Transverse colon (tissue), 4 donors: ENCODE results near the gene OR13A1. TPM values are rescaled to one million over a fixed set of nuclear protein-coding genes. Genes with fewer than 3 reads are reported as not detected.

ENCODE experiments used
- DNase-seq: peaks from one replicate; pipeline ENCODE4 v3.0.0-alpha.2; 2019
- H3K27ac ChIP-seq, 4 donors: fragments of 200-600 bp; sonication (generic); 2 replicates each; pipeline ENCODE4 v1.5.1; 2016 to 2018; ENCODE audit warnings: inconsistent platforms in 4 of 4
- H3K27me3 ChIP-seq: fragments of 200-600 bp; sonication (generic); 2 replicates; pipeline ENCODE4 v1.5.1; 2017; ENCODE audit warnings: inconsistent platforms
- H3K36me3 ChIP-seq, 4 donors: fragments of 200-600 bp; sonication (generic); 2 replicates each; pipeline ENCODE4 v1.5.1; 2017 to 2019; ENCODE audit warnings: inconsistent platforms in 4 of 4
- H3K4me1 ChIP-seq, 4 donors: fragments of 200-600 bp; sonication (generic); 2 replicates each; pipeline ENCODE4 v1.5.1; 2017 to 2020; ENCODE audit warnings: inconsistent platforms in 4 of 4
- H3K4me3 ChIP-seq, 4 donors: fragments of 200-600 bp; sonication (generic); 1 replicate in 1 of 4; 2 replicates in 3 of 4; pipeline versions ENCODE4 v1.5.1 to v1.6.1; 2017 to 2019; ENCODE audit warnings: inconsistent platforms in 4 of 4
- H3K9me3 ChIP-seq, 2 donors: fragments of 200-600 bp; sonication (generic); 2 replicates each; pipeline ENCODE4 v1.5.1; 2017 to 2019; ENCODE audit warnings: inconsistent platforms in 2 of 2
- EP300 ChIP-seq: sonication (generic); formaldehyde crosslinking; IDR thresholded peaks from one replicate; pipeline ENCODE4 v1.6.1; 2017; ENCODE audit warnings: antibody characterized with exemption, low read depth
- POLR2A ChIP-seq: fragments of 450-650 bp; IDR thresholded peaks from one replicate; pipeline ENCODE4 v1.6.1; 2016; ENCODE audit warnings: antibody characterized with exemption, mild to moderate bottlenecking, moderate library complexity
- POLR2AphosphoS5 ChIP-seq, 3 donors: sonication (generic); formaldehyde crosslinking; IDR thresholded peaks; one replicate each; pipeline ENCODE4 v1.6.1; 2016; ENCODE audit warnings: antibody characterized with exemption in 3 of 3
- WGBS, 2 donors: methylation state at CpG; one replicate each; pipeline ENCODE4 v1.1.5; 2018; ENCODE audit warnings: low coverage in 1 of 2; 5-methylcytosine and 5-hydroxymethylcytosine counted together
- in situ Hi-C, 4 donors: fragments of 200-750 bp; cut with MboI; loops; one replicate each; pipeline versions ENCODE4 v1.15.0 to v1.15.1; 2017; ENCODE audit warnings: low sequenced_read_pairs in 3 of 4, low pct_ligation_motif_present in 1 of 4, low pct_unique_long_range_greater_than_20kb in 1 of 4
- intact Hi-C: fragments of 100-400 bp; cut with DNase I; formaldehyde crosslinking; loops from one replicate; pipeline ENCODE4 v1.15.1; 2023; ENCODE audit warnings: low total_unique reads
- total RNA-seq, 4 donors: library from RNA; depleted of rRNA; stranded (reverse); fragments of >200 nt; gene quantifications; one replicate each; pipeline ENCODE4 v1.1.0, GENCODE V29; 2016
- TF ChIP-seq, protein P1 (sequence below), 5 experiments: fragments of 200-600 bp in 3 of 5; fragments of 450-650 bp in 2 of 5; sonication (generic) in 3 of 5; IDR thresholded peaks; 1 replicate in 2 of 5; 2 replicates in 3 of 5; pipeline ENCODE4 v1.5.1; 2016 to 2017; ENCODE audit warnings: antibody characterized with exemption in 5 of 5, inconsistent platforms in 3 of 5, mild to moderate bottlenecking in 2 of 5, moderate library complexity in 1 of 5

OR13A1 gene
- total RNA-seq, 4 donors from 2014 or later: 0.48 TPM; not detected in 3

DNA sequence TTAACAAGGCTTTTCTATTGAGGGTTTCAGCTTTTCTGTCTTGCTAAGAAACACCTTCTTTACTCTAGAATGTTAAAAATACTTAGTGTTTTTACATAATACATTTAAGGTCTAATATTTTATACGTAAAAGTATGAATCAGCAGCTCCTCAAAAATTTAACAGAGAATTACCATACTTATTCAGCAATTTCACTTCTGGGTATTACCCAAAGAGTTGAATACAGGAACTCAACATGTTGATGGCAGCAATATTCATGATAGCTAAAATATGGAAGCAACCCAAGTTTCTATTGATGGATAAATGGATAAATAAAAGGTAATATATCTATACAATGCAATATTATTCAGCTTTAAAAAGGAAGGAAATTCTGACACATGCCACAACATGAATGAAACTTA lies 9.7 kb upstream of the OR13A1 start:
- 70 to 74% methylated on average over 1 of the region's 1 CpG for WGBS, 2 donors
- H3K4me3 ChIP-seq: no peak overlapping the region
- no peak overlapping the region for H3K27ac ChIP-seq
- no peaks in the 10 kb centered on the region for H3K36me3 ChIP-seq
- peaks cover 0 to 2% of the 10 kb centered on the region in 2 donors for H3K9me3 ChIP-seq
- in situ Hi-C loops: no loop called here
- intact Hi-C loops: no loop called here
- DNase-seq: no peak
- H3K4me1 ChIP-seq: no peaks in the 10 kb centered on the region
- TF ChIP-seq, protein P1, sequence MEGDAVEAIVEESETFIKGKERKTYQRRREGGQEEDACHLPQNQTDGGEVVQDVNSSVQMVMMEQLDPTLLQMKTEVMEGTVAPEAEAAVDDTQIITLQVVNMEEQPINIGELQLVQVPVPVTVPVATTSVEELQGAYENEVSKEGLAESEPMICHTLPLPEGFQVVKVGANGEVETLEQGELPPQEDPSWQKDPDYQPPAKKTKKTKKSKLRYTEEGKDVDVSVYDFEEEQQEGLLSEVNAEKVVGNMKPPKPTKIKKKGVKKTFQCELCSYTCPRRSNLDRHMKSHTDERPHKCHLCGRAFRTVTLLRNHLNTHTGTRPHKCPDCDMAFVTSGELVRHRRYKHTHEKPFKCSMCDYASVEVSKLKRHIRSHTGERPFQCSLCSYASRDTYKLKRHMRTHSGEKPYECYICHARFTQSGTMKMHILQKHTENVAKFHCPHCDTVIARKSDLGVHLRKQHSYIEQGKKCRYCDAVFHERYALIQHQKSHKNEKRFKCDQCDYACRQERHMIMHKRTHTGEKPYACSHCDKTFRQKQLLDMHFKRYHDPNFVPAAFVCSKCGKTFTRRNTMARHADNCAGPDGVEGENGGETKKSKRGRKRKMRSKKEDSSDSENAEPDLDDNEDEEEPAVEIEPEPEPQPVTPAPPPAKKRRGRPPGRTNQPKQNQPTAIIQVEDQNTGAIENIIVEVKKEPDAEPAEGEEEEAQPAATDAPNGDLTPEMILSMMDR (IDR thresholded peaks at IDR 0.05): no peak
- TF ChIP-seq POLR2A (no peak), EP300 (no peak), POLR2AphosphoS5 (IDR thresholded peaks at IDR 0.05) (no peak)
- no peaks in the 10 kb centered on the region for H3K27me3 ChIP-seq

DNA sequence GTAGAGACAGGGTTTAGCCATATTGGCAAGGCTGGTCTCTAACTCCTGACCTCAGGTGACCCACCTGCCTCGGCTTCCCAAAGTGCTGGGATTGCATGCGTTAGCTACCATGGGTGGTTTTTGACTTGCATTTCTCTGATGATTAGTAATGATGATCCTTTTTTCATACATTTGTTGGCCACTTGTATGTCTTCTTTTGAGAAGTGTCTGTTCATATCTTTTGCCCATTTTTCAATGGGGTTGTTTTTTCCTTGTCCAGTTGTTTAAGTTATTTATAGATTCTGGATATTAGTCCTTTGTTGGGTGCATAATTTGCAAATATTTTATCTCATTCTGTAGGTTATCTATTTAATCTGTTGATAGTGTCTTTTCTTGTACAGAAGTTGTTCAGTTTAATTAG lies 4.3 kb upstream of the OR13A1 start:
- intact Hi-C loops: no loop called here
- H3K36me3 ChIP-seq: no peaks in the 10 kb centered on the region
- no peaks in the 10 kb centered on the region for H3K27me3 ChIP-seq
- no peaks in the 10 kb centered on the region for H3K4me1 ChIP-seq
- H3K27ac ChIP-seq: no peak overlapping the region
- no peak for DNase-seq
- no peak for TF ChIP-seq POLR2A
- TF ChIP-seq EP300: no peak
- TF ChIP-seq, protein P1 (IDR thresholded peaks at IDR 0.05): no peak
- TF ChIP-seq POLR2AphosphoS5 (IDR thresholded peaks at IDR 0.05): no peak
- in situ Hi-C loops: no loop called here
- H3K4me3 ChIP-seq: no peak overlapping the region
- 93% methylated on average over 2 of the region's 2 CpGs; no CpG with 5 or more reads in 1 of the 2 donors for WGBS, 2 donors
- H3K9me3 ChIP-seq: no peaks in the 10 kb centered on the region

DNA sequence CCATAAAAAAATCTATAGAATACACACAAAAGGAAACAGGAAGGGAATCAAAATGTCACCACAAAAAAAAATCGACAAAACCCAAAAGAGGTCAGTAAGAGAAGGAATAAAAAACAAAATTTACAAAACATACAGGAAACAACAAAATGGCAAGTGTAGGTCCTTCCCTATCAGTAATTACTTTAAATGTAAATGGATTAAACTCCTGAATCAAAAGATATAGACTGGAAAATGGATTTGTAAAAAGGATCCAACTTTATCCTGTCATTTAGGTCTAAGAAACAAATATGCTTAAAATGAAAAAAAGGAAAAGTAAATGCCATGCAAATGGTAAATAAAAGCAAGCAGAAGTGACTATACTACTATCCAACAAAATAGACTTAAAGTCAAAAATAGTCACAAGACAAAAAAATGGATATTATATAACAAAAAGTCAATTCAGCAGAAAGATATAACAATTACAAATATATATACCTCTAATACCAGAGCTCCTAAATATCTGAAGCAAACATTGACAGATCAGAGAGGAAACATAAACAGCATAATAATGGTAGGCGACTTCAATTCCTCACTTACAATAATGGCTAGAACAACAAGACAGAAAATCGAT lies 2.0 kb downstream of the OR13A1 start:
- no peaks in the 10 kb centered on the region for H3K36me3 ChIP-seq
- intact Hi-C loops: no loop called here
- DNase-seq: no peak
- TF ChIP-seq, protein P1 (IDR thresholded peaks at IDR 0.05): no peak
- TF ChIP-seq EP300 (no peak), POLR2AphosphoS5 (IDR thresholded peaks at IDR 0.05) (no peak), POLR2A (no peak)
- no peak overlapping the region for H3K4me3 ChIP-seq
- no peak overlapping the region for H3K27ac ChIP-seq
- in situ Hi-C loops: no loop called here
- no peaks in the 10 kb centered on the region for H3K9me3 ChIP-seq
- H3K27me3 ChIP-seq: no peaks in the 10 kb centered on the region
- no peaks in the 10 kb centered on the region for H3K4me1 ChIP-seq
- WGBS, 2 donors: 91 to 94% methylated on average over 2 to 3 of the region's 3 CpGs

DNA sequence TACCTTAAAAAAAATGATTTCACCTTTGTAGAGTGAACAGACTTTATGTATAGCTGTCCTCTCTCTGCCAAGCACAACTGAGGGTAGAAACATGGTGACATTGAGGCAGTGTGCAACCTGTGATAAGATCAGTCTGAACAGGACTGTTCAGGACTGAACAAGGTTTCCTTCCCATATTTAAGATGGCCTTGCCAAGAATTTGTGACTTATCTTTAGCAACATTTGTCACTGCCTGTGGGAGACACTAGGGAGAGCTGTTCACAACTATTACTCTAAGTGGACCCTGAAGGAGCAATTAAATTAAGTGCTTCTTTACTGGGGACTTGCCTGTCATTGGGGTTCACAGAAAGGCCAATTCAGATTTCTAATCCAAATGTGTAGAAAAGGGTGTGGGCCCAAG lies 6.7 kb downstream of the OR13A1 start:
- Histone ChIP-seq H3K9me3 (no peaks in the 10 kb centered on the region), H3K27ac (no peak overlapping the region), H3K27me3 (no peaks in the 10 kb centered on the region), H3K4me3 (no peak overlapping the region), H3K4me1 (no peaks in the 10 kb centered on the region), H3K36me3 (no peaks in the 10 kb centered on the region)
- no peak for DNase-seq
- intact Hi-C loops (no loop called here), in situ Hi-C loops (no loop called here)
- TF ChIP-seq POLR2A: no peak
- TF ChIP-seq POLR2AphosphoS5 (IDR thresholded peaks at IDR 0.05): no peak
- no peak for TF ChIP-seq EP300
- TF ChIP-seq, protein P1 (IDR thresholded peaks at IDR 0.05): no peak
